ENCODE results near the gene PREX1. TPM values are rescaled to one million over a fixed set of nuclear protein-coding genes. Genes with fewer than 3 reads are reported as not detected.
A peak's percentile ranks its signal among the peaks of the same experiment; 100 is the strongest.

PREX1 gene
- total and polyA plus RNA-seq, 2 donors (not counting 1 experiment from before 2014, with no cell fraction given) = 1.0 to 3.1 TPM

- no peaks in the 10 kb centered on the region for H3K27me3 ChIP-seq (ENCODE audit: control insufficient read depth, insufficient read depth, low read length)
- no peaks in the 10 kb centered on the region for H4K20me1 ChIP-seq (ENCODE audit: control insufficient read depth, extremely low read depth, insufficient read depth, low read length)
- peak; percentile 94 for DNase-seq (ENCODE audit: low read depth in 2 of 2)
- H3K4me1 ChIP-seq (ENCODE audit: control insufficient read depth, extremely low read depth, insufficient read depth, low read length) = peaks cover 26% of the 10 kb centered on the region
- H3K27ac ChIP-seq (ENCODE audit: insufficient read depth, low read length) = peak overlapping the region; percentile 62
- H3K9me3 ChIP-seq (ENCODE audit: control insufficient read depth, insufficient read depth, low read depth, low read length) = no peaks in the 10 kb centered on the region
- no peaks in the 10 kb centered on the region for H3K36me3 ChIP-seq (ENCODE audit: control insufficient read depth, insufficient read depth, low read length)
- peak overlapping the region in 1 of 4 experiments; percentile 25 for H3K4me3 ChIP-seq (replicated peaks in 1 of 4; ENCODE audit: control extremely low read depth in 1 of 4, insufficient read depth in 1 of 4, low read depth in 3 of 4, low read length in 4 of 4)
- H3K9ac ChIP-seq (ENCODE audit: insufficient read depth, low read length) = no peak overlapping the region
- H3K79me2 ChIP-seq (ENCODE audit: control insufficient read depth, insufficient read depth, low read length) = no peaks in the 10 kb centered on the region
- H2AFZ ChIP-seq (ENCODE audit: low read length) = no peak overlapping the region
- no peak for TF ChIP-seq CTCF (conservative IDR thresholded peaks at IDR 0.05 in 1 of 2, IDR thresholded peaks at IDR 0.05 in 1 of 2; ENCODE audit: low read depth in 1 of 2, low read length in 2 of 2)
- no peak for TF ChIP-seq EZH2 (IDR thresholded peaks at IDR 0.05; ENCODE audit: low read length, missing control alignments)
- H3K4me2 ChIP-seq (ENCODE audit: extremely low read depth, insufficient read depth, low read length) = peak overlapping the region; percentile 77
Observed at GRCh38 chr20:48682529-48683363, 145.1 kb downstream of the PREX1 start.

GRCh38 chr20:48681873-48682426 is 145.8 kb downstream of the PREX1 start:
- Histone ChIP-seq H3K9ac (ENCODE audit: insufficient read depth, low read length) (no peak overlapping the region), H3K27me3 (ENCODE audit: control insufficient read depth, insufficient read depth, low read length) (no peaks in the 10 kb centered on the region), H3K79me2 (ENCODE audit: control insufficient read depth, insufficient read depth, low read length) (no peaks in the 10 kb centered on the region), H3K4me2 (ENCODE audit: extremely low read depth, insufficient read depth, low read length) (peak overlapping the region; percentile 53), H3K9me3 (ENCODE audit: control insufficient read depth, insufficient read depth, low read depth, low read length) (no peaks in the 10 kb centered on the region), H3K27ac (ENCODE audit: insufficient read depth, low read length) (peak overlapping the region; percentile 62), H2AFZ (ENCODE audit: low read length) (no peak overlapping the region), H3K4me3 (replicated peaks in 1 of 4; ENCODE audit: control extremely low read depth in 1 of 4, insufficient read depth in 1 of 4, low read depth in 3 of 4, low read length in 4 of 4) (peak overlapping the region in 1 of 4 experiments; percentile 14), H4K20me1 (ENCODE audit: control insufficient read depth, extremely low read depth, insufficient read depth, low read length) (no peaks in the 10 kb centered on the region), H3K4me1 (ENCODE audit: control insufficient read depth, extremely low read depth, insufficient read depth, low read length) (peaks cover 26% of the 10 kb centered on the region), H3K36me3 (ENCODE audit: control insufficient read depth, insufficient read depth, low read length) (no peaks in the 10 kb centered on the region)
- no peak for TF ChIP-seq CTCF (conservative IDR thresholded peaks at IDR 0.05 in 1 of 2, IDR thresholded peaks at IDR 0.05 in 1 of 2; ENCODE audit: low read depth in 1 of 2, low read length in 2 of 2)
- no peak for TF ChIP-seq EZH2 (IDR thresholded peaks at IDR 0.05; ENCODE audit: low read length, missing control alignments)
- no peak for DNase-seq (ENCODE audit: low read depth in 2 of 2)

GRCh38 chr20:48681201-48681872 is 146.5 kb downstream of the PREX1 start:
- Histone ChIP-seq H3K4me1 (ENCODE audit: control insufficient read depth, extremely low read depth, insufficient read depth, low read length) (peaks cover 26% of the 10 kb centered on the region), H3K4me2 (ENCODE audit: extremely low read depth, insufficient read depth, low read length) (no peak overlapping the region), H3K79me2 (ENCODE audit: control insufficient read depth, insufficient read depth, low read length) (no peaks in the 10 kb centered on the region), H4K20me1 (ENCODE audit: control insufficient read depth, extremely low read depth, insufficient read depth, low read length) (no peaks in the 10 kb centered on the region), H3K9me3 (ENCODE audit: control insufficient read depth, insufficient read depth, low read depth, low read length) (no peaks in the 10 kb centered on the region), H2AFZ (ENCODE audit: low read length) (no peak overlapping the region), H3K36me3 (ENCODE audit: control insufficient read depth, insufficient read depth, low read length) (no peaks in the 10 kb centered on the region), H3K9ac (ENCODE audit: insufficient read depth, low read length) (no peak overlapping the region), H3K27me3 (ENCODE audit: control insufficient read depth, insufficient read depth, low read length) (no peaks in the 10 kb centered on the region), H3K4me3 (replicated peaks in 1 of 4; ENCODE audit: control extremely low read depth in 1 of 4, insufficient read depth in 1 of 4, low read depth in 3 of 4, low read length in 4 of 4) (no peak overlapping the region), H3K27ac (ENCODE audit: insufficient read depth, low read length) (no peak overlapping the region)
- TF ChIP-seq CTCF (conservative IDR thresholded peaks at IDR 0.05 in 1 of 2, IDR thresholded peaks at IDR 0.05 in 1 of 2; ENCODE audit: low read depth in 1 of 2, low read length in 2 of 2) (no peak), EZH2 (IDR thresholded peaks at IDR 0.05; ENCODE audit: low read length, missing control alignments) (no peak)
- DNase-seq (ENCODE audit: low read depth in 2 of 2) = peak in 1 of 2 donors; percentile 30

All from fibroblast of lung (primary cell).